Measurements from ENCODE around the gene DRAM1. TPM values are rescaled to one million over a fixed set of nuclear protein-coding genes. Genes with fewer than 3 reads are reported as not detected.

The DRAM1 gene
- total and polyA plus RNA-seq, 2 of the 4 experiments (the other 2 are of a cell fraction) = 20.0 to 27.2 TPM

DNA sequence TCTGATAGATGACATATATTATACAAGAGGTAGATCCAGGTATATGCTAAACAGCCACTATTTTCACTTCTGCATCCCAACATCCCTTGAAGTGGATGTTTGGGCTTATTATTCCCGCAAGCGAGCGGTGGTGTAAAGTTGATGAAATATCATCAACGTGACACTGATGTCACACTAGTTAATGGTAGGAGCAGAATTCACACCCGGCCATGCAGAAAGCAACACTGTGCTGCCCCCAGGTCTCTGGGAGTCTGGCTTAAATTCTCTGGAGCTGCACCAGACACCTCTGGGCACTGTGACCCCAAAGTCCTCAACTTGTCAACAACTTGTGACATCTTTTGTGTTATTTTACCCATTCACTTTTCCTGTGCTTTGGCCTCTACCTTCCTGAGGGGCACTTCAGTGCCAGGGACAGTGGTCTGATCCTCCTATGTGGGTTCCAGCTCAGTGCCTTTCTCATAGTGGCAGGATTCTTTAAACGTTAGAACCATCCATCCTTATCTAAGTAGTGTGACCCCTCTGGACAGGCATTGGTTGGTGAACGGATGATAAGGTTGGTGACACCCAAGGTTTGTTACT is 952 bp downstream of the DRAM1 start:
- WGBS, 2 experiments (ENCODE audit: extremely low coverage in 2 of 2, insufficient read length in 1 of 2) = no CpG with 5 or more reads among the region's 7 CpGs
- Histone ChIP-seq H3K27ac (ENCODE audit: insufficient read depth, low read length) (peak overlapping the region; percentile 99), H3K79me1 (ENCODE audit: low read depth in 1 of 2, low read length in 2 of 2) (peaks cover 20 to 47% of the 10 kb centered on the region in 2 experiments), H3K4me3 (ENCODE audit: insufficient read depth, low read depth, low read length) (peak overlapping the region; percentile 99), H3K14ac (replicated peaks; ENCODE audit: low read depth, low read length) (peak overlapping the region; percentile 99), H4K5ac (ENCODE audit: low read depth, low read length) (peak overlapping the region; percentile 41), H4K91ac (ENCODE audit: insufficient read depth, low read depth, low read length) (peak overlapping the region; percentile 95), H2BK15ac (ENCODE audit: low read depth, low read length) (peak overlapping the region; percentile 77; the same call in 2 of the 3 replicates), H2BK5ac (ENCODE audit: low read depth, low read length, poor library complexity, severe bottlenecking) (peak overlapping the region; percentile 97), H3K36me3 (ENCODE audit: control insufficient read depth, insufficient read depth, low read length) (peaks cover 7% of the 10 kb centered on the region; the same call in 1 of the 2 replicates), H2BK20ac (ENCODE audit: low read depth, low read length) (peak overlapping the region; percentile 64), H2AK5ac (ENCODE audit: low read depth, low read length) (peak overlapping the region; percentile 90), H3K18ac (ENCODE audit: low read depth, low read length) (peak overlapping the region; percentile 96), H3K4me2 (ENCODE audit: low read depth, low read length) (peak overlapping the region; percentile 98), H3K9me3 (ENCODE audit: control insufficient read depth, insufficient read depth, low read length) (no peaks in the 10 kb centered on the region), H3K56ac (ENCODE audit: extremely low read depth, insufficient read depth, low read length) (peak overlapping the region; percentile 80), H3K27me3 (ENCODE audit: control insufficient read depth, insufficient read depth, low read length) (no peaks in the 10 kb centered on the region), H3K23ac (ENCODE audit: low read depth, low read length) (peak overlapping the region; percentile 97), H2AFZ (replicated peaks; ENCODE audit: low read length, poor library complexity) (peak overlapping the region; percentile 94), H2BK120ac (ENCODE audit: low read depth, low read length) (peak overlapping the region; percentile 94), H3K9ac (ENCODE audit: low read depth, low read length) (peak overlapping the region; percentile 98), H2AK9ac (replicated peaks; ENCODE audit: low read depth, low read length, poor library complexity) (peak overlapping the region; percentile 96), H3K9me1 (ENCODE audit: insufficient read depth, low read length) (no peaks in the 10 kb centered on the region), H3K4me1 (ENCODE audit: control insufficient read depth, insufficient read depth, low read length) (peaks cover 1% of the 10 kb centered on the region), H4K8ac (ENCODE audit: low read depth in 2 of 2, low read length in 2 of 2) (peak overlapping the region; percentile 69 to 92), H4K20me1 (ENCODE audit: insufficient read depth, low read length) (no peaks in the 10 kb centered on the region), H3K4ac (ENCODE audit: low read depth, low read length) (peak overlapping the region; percentile 99)
- ATAC-seq (ENCODE audit: low read depth) (no peak), DNase-seq (no peak)
- in situ Hi-C loops (cut with MboI; ENCODE audit: low sequenced_read_pairs) = no loop called here
- CTCF ChIA-PET = interaction anchor here (1.3 kb wide), 1 partner anchor 13 kb away, joined by 3 read pairs; no protein-coding TSS in a partner anchor
- BruUV-seq (replicated peaks) = TSS peak; percentile 26
- TF ChIP-seq, protein P1, sequence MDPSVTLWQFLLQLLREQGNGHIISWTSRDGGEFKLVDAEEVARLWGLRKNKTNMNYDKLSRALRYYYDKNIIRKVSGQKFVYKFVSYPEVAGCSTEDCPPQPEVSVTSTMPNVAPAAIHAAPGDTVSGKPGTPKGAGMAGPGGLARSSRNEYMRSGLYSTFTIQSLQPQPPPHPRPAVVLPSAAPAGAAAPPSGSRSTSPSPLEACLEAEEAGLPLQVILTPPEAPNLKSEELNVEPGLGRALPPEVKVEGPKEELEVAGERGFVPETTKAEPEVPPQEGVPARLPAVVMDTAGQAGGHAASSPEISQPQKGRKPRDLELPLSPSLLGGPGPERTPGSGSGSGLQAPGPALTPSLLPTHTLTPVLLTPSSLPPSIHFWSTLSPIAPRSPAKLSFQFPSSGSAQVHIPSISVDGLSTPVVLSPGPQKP (IDR thresholded peaks at IDR 0.05; ENCODE audit: borderline replicate concordance, low read depth, low read length) = no peak
- no peak for TF ChIP-seq RCOR1 (IDR thresholded peaks at IDR 0.05; ENCODE audit: insufficient replicate concordance, low read length)
- POLR2A ChIA-PET (ENCODE audit: unreplicated experiment) = no interaction called here
- intact Hi-C loops (cut with micrococcal nuclease) = no loop called here
- dilution Hi-C loops (cut with HindIII; ENCODE audit: low sequenced_read_pairs, unreplicated experiment) = no loop called here

All from IMR-90 (cell line).